HG03521 (cell line): ENCODE data around the gene SLC16A9.
"Not testable (repeated sequence)": the region's sequence is repeated elsewhere in the genome, so short reads cannot be mapped to it uniquely, and the experiment has no call there.

Experiments
- ATAC-seq: cut with Tn5 transposase; IDR thresholded peaks from one replicate; pipeline ENCODE4 v1.9.1; 2021; ENCODE audit warnings: mild to moderate bottlenecking, moderate library complexity; ENCODE audit not compliant: unreplicated experiment

The SLC16A9 gene

GRCh38 chr10:59709395-59710125, at the start of gene SLC16A9:
SLC16A9 (minus strand) TSS chr10:59709850; CDS start chr10:59684291, 25,559 bp downstream.
- ATAC-seq, result peak; percentile 49

- no peak for ATAC-seq
Observed at GRCh38 chr10:59757966-59758365, 48.3 kb upstream of the SLC16A9 start.

- ATAC-seq, result no peak
Observed at GRCh38 chr10:59754951-59755350, 45.3 kb upstream of the SLC16A9 start.

GRCh38 chr10:59753267-59753666, 43.6 kb upstream of the SLC16A9 start, which contains the start of gene MRLN:
MRLN (minus strand) TSS chr10:59753455.
- no peak for ATAC-seq

GRCh38 chr10:59752278-59752940, 42.8 kb upstream of the SLC16A9 start:
- ATAC-seq, result no peak

- no peak for ATAC-seq
Observed at GRCh38 chr10:59750155-59750945, 40.7 kb upstream of the SLC16A9 start.

GRCh38 chr10:59748834-59749233, 39.2 kb upstream of the SLC16A9 start:
- ATAC-seq, result no peak

- no peak for ATAC-seq
Observed at GRCh38 chr10:59745163-59745650, 35.6 kb upstream of the SLC16A9 start.

GRCh38 chr10:59744762-59745161, 35.1 kb upstream of the SLC16A9 start:
- ATAC-seq, result not testable (repeated sequence)

GRCh38 chr10:59744156-59744555, 34.5 kb upstream of the SLC16A9 start:
- ATAC-seq, result not testable (repeated sequence)

- no peak for ATAC-seq
Observed at GRCh38 chr10:59741583-59741982, 31.9 kb upstream of the SLC16A9 start.

- ATAC-seq, result no peak
Observed at GRCh38 chr10:59741048-59741447, 31.4 kb upstream of the SLC16A9 start.

- no peak for ATAC-seq
Observed at GRCh38 chr10:59736749-59737148, 27.1 kb upstream of the SLC16A9 start.

GRCh38 chr10:59735296-59735695, 25.6 kb upstream of the SLC16A9 start:
- ATAC-seq, result no peak

GRCh38 chr10:59734014-59734462, 24.4 kb upstream of the SLC16A9 start:
- ATAC-seq, result no peak

GRCh38 chr10:59733321-59734013, 23.8 kb upstream of the SLC16A9 start:
- ATAC-seq, result not testable (repeated sequence)

- ATAC-seq, result not testable (repeated sequence)
Observed at GRCh38 chr10:59732849-59733248, 23.2 kb upstream of the SLC16A9 start.

- not testable (repeated sequence) for ATAC-seq
Observed at GRCh38 chr10:59729167-59729566, 19.5 kb upstream of the SLC16A9 start.

- ATAC-seq, result no peak
Observed at GRCh38 chr10:59724098-59724938, 14.7 kb upstream of the SLC16A9 start.

GRCh38 chr10:59720377-59720776, 10.7 kb upstream of the SLC16A9 start:
- ATAC-seq, result no peak
